IMR-90 (cell line): ENCODE data around the gene EXOC4. TPM values are rescaled to one million over a fixed set of nuclear protein-coding genes. Genes with fewer than 3 reads are reported as not detected.

Experiments
- ATAC-seq: fragments of 200-7000 bp; cut with Tn5 transposase; 2 replicates; pipeline ENCODE4 v1.9.1; 2020; ENCODE audit warnings: low read depth, mild to moderate bottlenecking, moderate library complexity
- BruUV-seq: library from RNA; stranded (reverse); fragments of 400-500 nt; replicated peaks from 2 replicates; lab custom pipeline; 2021; lab: Mats Ljungman, UMichigan
- CTCF ChIA-PET: fragments of 300-600 bp; formaldehyde crosslinking; extraction: SDS; loops from one replicate; lab custom pipeline; 2021; ENCODE audit warnings: antibody characterized with exemption; lab: Yijun Ruan, JAX
- POLR2A ChIA-PET: fragments of 300-600 bp; sonication (Branson Sonifier 250); formaldehyde crosslinking; loops from one replicate; lab custom pipeline; 2022; ENCODE audit warnings: antibody characterized with exemption; ENCODE audit not compliant: unreplicated experiment; lab: Charles Lee
- DNase-seq: peaks from one replicate; pipeline ENCODE4 v3.0.0; 2013
- H2AFZ ChIP-seq: replicated peaks from 2 replicates; pipeline ENCODE3; 2013; ENCODE audit warnings: low read length, mild to moderate bottlenecking; ENCODE audit not compliant: poor library complexity
- H2AK5ac ChIP-seq: 2 replicates; pipeline ENCODE4 v1.6.1; 2013; ENCODE audit warnings: low read depth, low read length, inconsistent platforms
- H2AK9ac ChIP-seq: replicated peaks from 2 replicates; pipeline ENCODE3; 2013; ENCODE audit warnings: mild to moderate bottlenecking, low read depth, low read length, moderate library complexity; ENCODE audit not compliant: poor library complexity
- H2BK120ac ChIP-seq: 2 replicates; pipeline ENCODE4 v1.6.1; 2013; ENCODE audit warnings: low read depth, low read length, inconsistent platforms
- H2BK15ac ChIP-seq: 3 replicates; pipeline ENCODE4 v1.6.1; 2013; ENCODE audit warnings: low read depth, low read length, inconsistent platforms
- H2BK20ac ChIP-seq: 2 replicates; pipeline ENCODE4 v1.6.1; 2013; ENCODE audit warnings: low read depth, mild to moderate bottlenecking, inconsistent platforms, low read length, moderate library complexity
- H2BK5ac ChIP-seq: 2 replicates; pipeline ENCODE4 v1.6.1; 2013; ENCODE audit warnings: mild to moderate bottlenecking, low read depth, low read length, inconsistent platforms; ENCODE audit not compliant: poor library complexity, severe bottlenecking
- H3K14ac ChIP-seq: replicated peaks from 2 replicates; pipeline ENCODE4 v1.6.1; 2013; ENCODE audit warnings: low read depth, low read length, inconsistent platforms
- H3K18ac ChIP-seq: 2 replicates; pipeline ENCODE4 v1.6.1; 2013; ENCODE audit warnings: low read depth, low read length, control low read depth
- H3K23ac ChIP-seq: 2 replicates; pipeline ENCODE4 v1.6.1; 2013; ENCODE audit warnings: low read depth, low read length, inconsistent platforms
- H3K27ac ChIP-seq: 2 replicates; pipeline ENCODE4 v1.5.1; 2013; ENCODE audit warnings: mild to moderate bottlenecking, control low read depth, low read length; ENCODE audit not compliant: insufficient read depth
- H3K27me3 ChIP-seq: 2 replicates; pipeline ENCODE4 v1.6.1; 2013; ENCODE audit warnings: low read length; ENCODE audit not compliant: control insufficient read depth, insufficient read depth
- H3K36me3 ChIP-seq: 2 replicates; pipeline ENCODE4 v1.6.1; 2013; ENCODE audit warnings: low read length, mixed read lengths; ENCODE audit not compliant: control insufficient read depth, insufficient read depth
- H3K4ac ChIP-seq: 2 replicates; pipeline ENCODE4 v1.6.1; 2013; ENCODE audit warnings: low read depth, low read length, inconsistent platforms
- H3K4me1 ChIP-seq: 2 replicates; pipeline ENCODE4 v1.6.1; 2013; ENCODE audit warnings: low read length, mixed read lengths; ENCODE audit not compliant: control insufficient read depth, insufficient read depth
- H3K4me2 ChIP-seq: 2 replicates; pipeline ENCODE4 v1.6.1; 2013; ENCODE audit warnings: low read depth, mild to moderate bottlenecking, control low read depth, low read length, moderate library complexity
- H3K4me3 ChIP-seq: 2 replicates; pipeline ENCODE4 v1.5.1; 2013; ENCODE audit warnings: low read depth, mild to moderate bottlenecking, control low read depth, low read length, moderate library complexity; ENCODE audit not compliant: insufficient read depth
- H3K56ac ChIP-seq: 2 replicates; pipeline ENCODE4 v1.6.1; 2013; ENCODE audit warnings: low read length, inconsistent platforms; ENCODE audit not compliant: insufficient read depth; ENCODE audit errors: extremely low read depth
- H3K79me1 ChIP-seq, 2 experiments: 2 replicates each; pipeline ENCODE4 v1.6.1; 2013; ENCODE audit warnings: low read length in 2 of 2, inconsistent platforms in 1 of 2, low read depth in 1 of 2
- H3K9ac ChIP-seq: 2 replicates; pipeline ENCODE4 v1.6.1; 2013; ENCODE audit warnings: low read depth, low read length, control low read depth
- H3K9me1 ChIP-seq: 2 replicates; pipeline ENCODE4 v1.6.1; 2013; ENCODE audit warnings: low read length, inconsistent platforms; ENCODE audit not compliant: insufficient read depth
- H3K9me3 ChIP-seq: 2 replicates; pipeline ENCODE4 v1.6.1; 2013; ENCODE audit warnings: low read length; ENCODE audit not compliant: control insufficient read depth, insufficient read depth
- H4K20me1 ChIP-seq: 2 replicates; pipeline ENCODE4 v1.6.1; 2013; ENCODE audit warnings: low read length, inconsistent platforms; ENCODE audit not compliant: insufficient read depth
- H4K5ac ChIP-seq: 2 replicates; pipeline ENCODE4 v1.6.1; 2013; ENCODE audit warnings: mild to moderate bottlenecking, low read depth, low read length, control low read depth
- H4K8ac ChIP-seq, 2 experiments: 2 replicates each; pipeline ENCODE4 v1.6.1; 2013; ENCODE audit warnings: low read depth in 2 of 2, low read length in 2 of 2, control low read depth in 1 of 2, inconsistent platforms in 1 of 2
- H4K91ac ChIP-seq: 2 replicates; pipeline ENCODE4 v1.6.1; 2013; ENCODE audit warnings: low read depth, low read length, inconsistent platforms; ENCODE audit not compliant: insufficient read depth
- CEBPB ChIP-seq: IDR thresholded peaks from 2 replicates; pipeline ENCODE4 v1.6.1; 2012; ENCODE audit warnings: low read depth, low read length, improper control_type of control experiment
- CHD1 ChIP-seq: IDR thresholded peaks from 2 replicates; pipeline ENCODE4 v1.6.1; 2012; ENCODE audit warnings: low read depth, low read length, improper control_type of control experiment
- MAFK ChIP-seq: IDR thresholded peaks from 2 replicates; pipeline ENCODE4 v1.6.1; 2012; ENCODE audit warnings: low read depth, low read length, improper control_type of control experiment
- NFE2L2 ChIP-seq: fragments of 150-350 bp; IDR thresholded peaks from 2 replicates; pipeline ENCODE4 v1.6.1; 2016; ENCODE audit warnings: low read depth, mild to moderate bottlenecking, low read length
- POLR2A ChIP-seq: IDR thresholded peaks from 2 replicates; pipeline ENCODE4 v1.6.1; 2012; ENCODE audit warnings: mild to moderate bottlenecking, low read depth, low read length
- RCOR1 ChIP-seq: IDR thresholded peaks from 2 replicates; pipeline ENCODE4 v1.6.1; 2012; ENCODE audit warnings: mild to moderate bottlenecking, low read length, improper control_type of control experiment; ENCODE audit not compliant: insufficient replicate concordance
- RFX5 ChIP-seq: IDR thresholded peaks from 2 replicates; pipeline ENCODE4 v1.8.0; 2012; ENCODE audit warnings: low read depth, mild to moderate bottlenecking, low read length, moderate library complexity
- SMC3 ChIP-seq: fragments of 150-350 bp; IDR thresholded peaks from 2 replicates; pipeline ENCODE4 v1.6.1; 2016; ENCODE audit warnings: low read depth, mild to moderate bottlenecking, antibody characterized with exemption, low read length, moderate library complexity
- WGBS, 2 experiments: methylation state at CpG; one replicate each; pipeline versions ENCODE4 v1.1.5 to v1.1.7; 2013; ENCODE audit warnings: missing lambda C conversion rate in 2 of 2; ENCODE audit not compliant: insufficient read length in 1 of 2; ENCODE audit errors: extremely low coverage in 2 of 2; 5-methylcytosine and 5-hydroxymethylcytosine counted together
- dilution Hi-C: fragments of 300-500 bp; cut with HindIII; formaldehyde crosslinking; loops from one replicate; pipeline ENCODE4 v1.14.3; 2018; ENCODE audit warnings: low sequenced_read_pairs; ENCODE audit not compliant: unreplicated experiment
- in situ Hi-C: fragments of 300-500 bp; cut with MboI; formaldehyde crosslinking; loops from 3 replicates; pipeline ENCODE4 v1.14.3; 2019; ENCODE audit warnings: low sequenced_read_pairs, inconsistent platforms, mixed read lengths
- intact Hi-C: fragments of 100-400 bp; cut with micrococcal nuclease; formaldehyde crosslinking; loops from 2 replicates; pipeline ENCODE4 v1.10.0; 2022
- polyA plus RNA-seq, 3 experiments: library from polyadenylated mRNA; depleted of rRNA; stranded (reverse); fragments of >200 nt; gene quantifications; 2 replicates each; pipeline ENCODE4 v1.2.3, GENCODE V29; 2012; ENCODE audit warnings: low replicate concordance in 1 of 3
- total RNA-seq: library from RNA; depleted of rRNA; stranded (reverse); fragments of >200 nt; gene quantifications from 2 replicates; pipeline ENCODE4 v1.2.3, GENCODE V29; 2012
- TF ChIP-seq, protein P1 (sequence below): fragments of 150-350 bp; IDR thresholded peaks from 2 replicates; pipeline ENCODE4 v1.6.1; 2017; ENCODE audit warnings: mild to moderate bottlenecking, antibody characterized with exemption, low read length, low read depth
- TF ChIP-seq, protein P2 (sequence below): fragments of 150-350 bp; IDR thresholded peaks from 2 replicates; pipeline ENCODE4 v1.6.1; 2016; ENCODE audit warnings: low read depth, mild to moderate bottlenecking, low read length, moderate library complexity, borderline replicate concordance

The EXOC4 gene
- total and polyA plus RNA-seq, 2 of the 4 experiments (the other 2 are of a cell fraction), result 25.4 to 94.6 TPM

GRCh38 chr7:133511708-133512107, 258.8 kb downstream of the EXOC4 start:
- no peak overlapping the region for H3K56ac ChIP-seq

More at GRCh38 chr7:133511708-133512107, 258.8 kb downstream of the EXOC4 start:
- Histone ChIP-seq H2BK120ac (no peak overlapping the region), H2BK15ac (no peak overlapping the region), H2BK5ac (no peak overlapping the region), H4K5ac (no peak overlapping the region), H2AK9ac (no peak overlapping the region), H3K9me3 (peaks cover 1% of the 10 kb centered on the region; the same call in 1 of the 2 replicates), H3K9ac (no peak overlapping the region), H2AK5ac (peak overlapping the region; percentile 64; the same call in 1 of the 2 replicates), H3K4ac (no peak overlapping the region), H2AFZ (no peak overlapping the region), H3K4me2 (no peak overlapping the region), H4K8ac (no peak overlapping the region), H3K4me3 (no peak overlapping the region), H4K20me1 (no peaks in the 10 kb centered on the region; the same call in 1 of the 2 replicates), H3K36me3 (no peaks in the 10 kb centered on the region), H3K27ac (no peak overlapping the region), H3K14ac (no peak overlapping the region), H3K79me1 (peaks cover 0 to 3% of the 10 kb centered on the region in 2 experiments; a peak in 1 of 4 replicates), H3K18ac (no peak overlapping the region), H3K27me3 (no peaks in the 10 kb centered on the region), H2BK20ac (no peak overlapping the region), H3K4me1 (no peaks in the 10 kb centered on the region; the same call in 1 of the 2 replicates), H4K91ac (no peak overlapping the region), H3K23ac (no peak overlapping the region), H3K9me1 (no peaks in the 10 kb centered on the region)
- ChIA-PET CTCF (no interaction called here), POLR2A (no interaction called here)
- in situ Hi-C loops, result no loop called here
- no CpG with 5 or more reads among the region's 5 CpGs for WGBS, 2 experiments
- DNase-seq (no peak), ATAC-seq (no peak)
- TF ChIP-seq CHD1 (no peak), MAFK (no peak), RCOR1 (no peak), POLR2A (no peak), SMC3 (no peak), CEBPB (no peak), NFE2L2 (no peak), RFX5 (no peak)
- TF ChIP-seq, protein P1, sequence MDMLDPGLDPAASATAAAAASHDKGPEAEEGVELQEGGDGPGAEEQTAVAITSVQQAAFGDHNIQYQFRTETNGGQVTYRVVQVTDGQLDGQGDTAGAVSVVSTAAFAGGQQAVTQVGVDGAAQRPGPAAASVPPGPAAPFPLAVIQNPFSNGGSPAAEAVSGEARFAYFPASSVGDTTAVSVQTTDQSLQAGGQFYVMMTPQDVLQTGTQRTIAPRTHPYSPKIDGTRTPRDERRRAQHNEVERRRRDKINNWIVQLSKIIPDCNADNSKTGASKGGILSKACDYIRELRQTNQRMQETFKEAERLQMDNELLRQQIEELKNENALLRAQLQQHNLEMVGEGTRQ, result no peak
- TF ChIP-seq, protein P2, sequence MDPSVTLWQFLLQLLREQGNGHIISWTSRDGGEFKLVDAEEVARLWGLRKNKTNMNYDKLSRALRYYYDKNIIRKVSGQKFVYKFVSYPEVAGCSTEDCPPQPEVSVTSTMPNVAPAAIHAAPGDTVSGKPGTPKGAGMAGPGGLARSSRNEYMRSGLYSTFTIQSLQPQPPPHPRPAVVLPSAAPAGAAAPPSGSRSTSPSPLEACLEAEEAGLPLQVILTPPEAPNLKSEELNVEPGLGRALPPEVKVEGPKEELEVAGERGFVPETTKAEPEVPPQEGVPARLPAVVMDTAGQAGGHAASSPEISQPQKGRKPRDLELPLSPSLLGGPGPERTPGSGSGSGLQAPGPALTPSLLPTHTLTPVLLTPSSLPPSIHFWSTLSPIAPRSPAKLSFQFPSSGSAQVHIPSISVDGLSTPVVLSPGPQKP, result no peak
- dilution Hi-C loops, result no loop called here
- BruUV-seq, result no TSS peak
- intact Hi-C loops, result loop anchor here (5.0 kb wide), 1 partner anchor 231 kb away; no protein-coding TSS in a partner anchor
